T-helper 17 cell (primary cell): Measurements from ENCODE around the gene ZNF117. TPM values are rescaled to one million over a fixed set of nuclear protein-coding genes. Genes with fewer than 3 reads are reported as not detected.
"Not testable (repeated sequence)": the region's sequence is repeated elsewhere in the genome, so short reads cannot be mapped to it uniquely, and the experiment has no call there.

Experiments used
- ATAC-seq: fragments of 150-1000 bp; cut with Tn5 transposase; 2 replicates; pipeline ENCODE4 v1.10.0; 2021; ENCODE audit warnings: mild to moderate bottlenecking, moderate library complexity
- DNase-seq, 3 donors: peaks; one replicate each; pipeline versions ENCODE4 v3.0.0 to v3.0.0-alpha.2; 2020 to 2021
- H3K9me3 ChIP-seq: one replicate; pipeline ENCODE4 v1.7.0; 2013; ENCODE audit warnings: low read length, mild to moderate bottlenecking; ENCODE audit not compliant: control insufficient read depth, poor library complexity, severe bottlenecking
- H3K27ac Mint-ChIP-seq: one replicate; pipeline ENCODE4 v1.8.0; 2022; ENCODE audit warnings: mild to moderate bottlenecking, moderate library complexity, mixed read lengths
- H3K27me3 Mint-ChIP-seq: one replicate; pipeline ENCODE4 v1.8.0; 2022; ENCODE audit warnings: mixed read lengths
- H3K36me3 Mint-ChIP-seq: one replicate; pipeline ENCODE4 v1.8.0; 2022; ENCODE audit warnings: low read depth, mixed read lengths
- H3K4me1 Mint-ChIP-seq: one replicate; pipeline ENCODE4 v1.8.0; 2022; ENCODE audit warnings: mild to moderate bottlenecking, mixed read lengths
- H3K4me3 Mint-ChIP-seq: one replicate; pipeline ENCODE4 v1.8.0; 2022; ENCODE audit warnings: mild to moderate bottlenecking, moderate library complexity, mixed read lengths
- total RNA-seq, 4 donors: library from RNA in 2 of 4; stranded (reverse) in 2 of 4; gene quantifications; one replicate each; pipeline ENCODE4 v1.2.3 and lab custom pipeline; 2022 to 2026

ZNF117 gene
- total RNA-seq, 2 donors from 2014 or later: 1.4 to 4.4 TPM

DNA sequence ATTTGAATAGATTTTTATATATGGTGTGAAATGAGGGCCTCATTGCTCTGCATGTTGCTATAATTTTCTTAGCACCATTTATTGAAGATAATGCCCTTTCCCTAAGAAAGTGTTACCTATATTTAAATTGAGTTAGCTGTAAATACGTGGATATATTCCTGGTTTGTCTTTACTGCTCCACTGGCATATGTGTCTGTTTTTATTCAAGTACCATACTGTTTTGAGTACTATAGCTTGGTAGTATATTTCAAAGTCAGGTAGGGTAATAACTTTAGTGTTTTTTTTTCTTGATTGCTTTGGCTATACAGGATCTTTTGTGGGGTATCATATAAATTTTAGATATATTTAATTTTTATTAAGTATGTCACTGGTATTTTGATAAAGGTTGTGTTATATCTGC, 56.4 kb downstream of the ZNF117 start:
- no peak for DNase-seq
- H3K27ac Mint-ChIP-seq: no peak overlapping the region
- H3K4me1 Mint-ChIP-seq: no peaks in the 10 kb centered on the region
- H3K36me3 Mint-ChIP-seq: no peaks in the 10 kb centered on the region
- no peaks in the 10 kb centered on the region for H3K27me3 Mint-ChIP-seq
- H3K9me3 ChIP-seq: no peaks in the 10 kb centered on the region
- ATAC-seq: no peak
- no peak overlapping the region for H3K4me3 Mint-ChIP-seq

GRCh38 chr7:64928252-64929187, 62.3 kb downstream of the ZNF117 start:
- not testable (repeated sequence) for H3K4me1 Mint-ChIP-seq, H3K27ac Mint-ChIP-seq, H3K36me3 Mint-ChIP-seq, ATAC-seq, H3K4me3 Mint-ChIP-seq, DNase-seq, H3K27me3 Mint-ChIP-seq
- peaks cover 20% of the 10 kb centered on the region for H3K9me3 ChIP-seq

Other genes starting within 250 kb of the ZNF117 start
- 1 to 10 TPM; 7.4 to 7.6 TPM for gene ZNF138, start 196.6 kb downstream of the ZNF117 start, total RNA-seq
- gene ZNF273, start 87.8 kb downstream of the ZNF117 start, total RNA-seq: 1 to 10 TPM; 5.9 to 6.7 TPM
- 10 to 100 TPM; 15.2 to 21.8 TPM for gene ERV3-1, start 15.7 kb upstream of the ZNF117 start, total RNA-seq